SK-N-SH (cell line): ENCODE results near the gene KRTAP12-2. TPM values are rescaled to one million over a fixed set of nuclear protein-coding genes. Genes with fewer than 3 reads are reported as not detected.

ENCODE experiments used
- CTCF ChIA-PET: fragments of 300-600, 350-600 bp; formaldehyde crosslinking; extraction: SDS; loops from one replicate; lab custom pipeline; 2021; lab: Yijun Ruan, JAX
- POLR2A ChIA-PET: fragments of 350-600 bp; sonication (Branson Sonifier 250); formaldehyde crosslinking; extraction: SDS; loops from one replicate; lab custom pipeline; 2020; ENCODE audit warnings: antibody characterized with exemption, inconsistent platforms; lab: Yijun Ruan, JAX
- DNase-seq: peaks from one replicate; pipeline ENCODE4 v3.0.0; 2012
- H2AFZ ChIP-seq: fragments of 200-600 bp; sonication (generic); 2 replicates; pipeline ENCODE4 v1.8.1; 2016; ENCODE audit warnings: antibody characterized with exemption, mild to moderate bottlenecking, low read depth
- H3F3A ChIP-seq: fragments of 200-600 bp; sonication (generic); replicated peaks from 2 replicates; pipeline ENCODE3; 2016; ENCODE audit warnings: antibody characterized with exemption, mild to moderate bottlenecking; ENCODE audit not compliant: insufficient read depth
- H3K27ac ChIP-seq, 2 experiments: fragments of 200-500 bp in 1 of 2; fragments of 200-600 bp in 1 of 2; sonication (Bioruptor generic) in 1 of 2; sonication (generic), shearing (Covaris generic) in 1 of 2; 2 replicates each; pipeline versions ENCODE4 v1.5.1 to v1.6.1; 2014 to 2016; ENCODE audit warnings: low read depth in 2 of 2, inconsistent platforms in 1 of 2, low read length in 1 of 2, mild to moderate bottlenecking in 1 of 2, mixed read lengths in 1 of 2
- H3K27me3 ChIP-seq: fragments of 200-600 bp; sonication (generic), shearing (Covaris generic); 2 replicates; pipeline ENCODE4 v1.6.1; 2016; ENCODE audit warnings: mixed run types; ENCODE audit not compliant: insufficient read depth
- H3K36me3 ChIP-seq, 2 experiments: fragments of 200-500 bp in 1 of 2; fragments of 200-600 bp in 1 of 2; sonication (Bioruptor generic) in 1 of 2; sonication (generic) in 1 of 2; replicated peaks in 1 of 2; 2 replicates each; pipeline versions ENCODE3 to v1.5.1; 2014 to 2016; ENCODE audit warnings: low read length in 1 of 2, mild to moderate bottlenecking in 1 of 2; ENCODE audit not compliant: insufficient read depth in 2 of 2, control insufficient read depth in 1 of 2
- H3K4me1 ChIP-seq, 2 experiments: fragments of 200-500 bp in 1 of 2; fragments of 200-600 bp in 1 of 2; sonication (Bioruptor generic) in 1 of 2; sonication (generic), shearing (Covaris generic) in 1 of 2; 2 replicates each; pipeline versions ENCODE4 v1.5.1 to v1.6.1; 2014 to 2016; ENCODE audit warnings: low read depth in 1 of 2, low read length in 1 of 2, mixed run types in 1 of 2; ENCODE audit not compliant: insufficient read depth in 2 of 2, control insufficient read depth in 1 of 2
- H3K4me2 ChIP-seq: fragments of 200-600 bp; sonication (generic), shearing (Covaris generic); 2 replicates; pipeline ENCODE4 v1.6.1; 2017; ENCODE audit warnings: mixed run types
- H3K4me3 ChIP-seq, 2 experiments: fragments of 200-500 bp in 1 of 2; fragments of 200-600 bp in 1 of 2; sonication (Bioruptor generic) in 1 of 2; sonication (generic), shearing (Covaris generic) in 1 of 2; 2 replicates each; pipeline versions ENCODE4 v1.5.1 to v1.8.1; 2014 to 2016; ENCODE audit warnings: low read depth in 2 of 2, inconsistent platforms in 1 of 2, low read length in 1 of 2, mild to moderate bottlenecking in 1 of 2, mixed read lengths in 1 of 2, moderate library complexity in 1 of 2
- H3K79me2 ChIP-seq: fragments of 200-600 bp; sonication (generic); 2 replicates; pipeline ENCODE4 v1.8.1; 2017; ENCODE audit warnings: mild to moderate bottlenecking; ENCODE audit not compliant: insufficient read depth
- H3K9ac ChIP-seq: fragments of 200-600 bp; sonication (generic); 2 replicates; pipeline ENCODE4 v1.6.1; 2017; ENCODE audit warnings: mixed run types
- H3K9me2 ChIP-seq: fragments of 200-600 bp; sonication (generic); 2 replicates; pipeline ENCODE4 v1.6.1; 2017; ENCODE audit warnings: mixed run types
- H3K9me3 ChIP-seq: fragments of 200-600 bp; sonication (generic); 2 replicates; pipeline ENCODE4 v1.6.1; 2017; ENCODE audit warnings: mixed run types, mild to moderate bottlenecking, moderate library complexity
- H4K20me1 ChIP-seq: fragments of 200-600 bp; sonication (generic); 2 replicates; pipeline ENCODE4 v1.6.1; 2017; ENCODE audit warnings: mild to moderate bottlenecking, mixed run types; ENCODE audit not compliant: insufficient read depth
- CTCF ChIP-seq: fragments of 200-600 bp; sonication (generic); IDR thresholded peaks from 2 replicates; pipeline ENCODE4 v1.6.1; 2017; ENCODE audit warnings: antibody characterized with exemption, mild to moderate bottlenecking, moderate library complexity
- FOSL2 ChIP-seq: IDR thresholded peaks from 2 replicates; pipeline ENCODE4 v1.4.0; 2012; ENCODE audit warnings: low read depth, mild to moderate bottlenecking, moderate library complexity, borderline replicate concordance
- FOXJ3 ChIP-seq: sonication (generic); formaldehyde crosslinking; IDR thresholded peaks from 2 replicates; pipeline ENCODE4 v1.5.1; 2020; ENCODE audit warnings: mild to moderate bottlenecking, missing genetic modification reagents
- GATA2 ChIP-seq: sonication (generic); formaldehyde crosslinking; IDR thresholded peaks from 2 replicates; pipeline ENCODE4 v1.5.0; 2020; ENCODE audit warnings: mild to moderate bottlenecking, missing genetic modification reagents
- SMC3 ChIP-seq: IDR thresholded peaks from 2 replicates; pipeline ENCODE4 v1.6.1; 2012; ENCODE audit warnings: low read depth, low read length, improper control_type of control experiment
- TAF1 ChIP-seq: IDR thresholded peaks from 2 replicates; pipeline ENCODE4 v1.6.1; 2012; ENCODE audit warnings: low read depth, mild to moderate bottlenecking, low read length, moderate library complexity, borderline replicate concordance
- WGBS: methylation state at CpG from one replicate; pipeline ENCODE4 v1.1.6; 2017; ENCODE audit warnings: low lambda C conversion rate; 5-methylcytosine and 5-hydroxymethylcytosine counted together
- polyA plus RNA-seq, 3 experiments: library from polyadenylated mRNA; depleted of rRNA; stranded (reverse); fragments of >200 nt; gene quantifications; 2 replicates each; pipeline ENCODE4 v1.2.3, GENCODE V29; 2012
- TF ChIP-seq, protein P1 (sequence below): IDR thresholded peaks from 2 replicates; pipeline ENCODE4 v1.4.0; 2012; ENCODE audit warnings: low read depth
- TF ChIP-seq, protein P2 (sequence below): fragments of 150-350 bp; IDR thresholded peaks from 2 replicates; pipeline ENCODE4 v1.6.1; 2016; ENCODE audit warnings: mild to moderate bottlenecking, low read depth, low read length
- TF ChIP-seq, protein P3 (sequence below): IDR thresholded peaks from 2 replicates; pipeline ENCODE4 v1.4.0; 2012; ENCODE audit warnings: low read depth, borderline replicate concordance
- TF ChIP-seq, protein P4 (sequence below): IDR thresholded peaks from 2 replicates; pipeline ENCODE4; 2012

Gene KRTAP12-2
- polyA plus RNA-seq, 1 of the 3 experiments (the other 2 are of a cell fraction), result not detected

DNA sequence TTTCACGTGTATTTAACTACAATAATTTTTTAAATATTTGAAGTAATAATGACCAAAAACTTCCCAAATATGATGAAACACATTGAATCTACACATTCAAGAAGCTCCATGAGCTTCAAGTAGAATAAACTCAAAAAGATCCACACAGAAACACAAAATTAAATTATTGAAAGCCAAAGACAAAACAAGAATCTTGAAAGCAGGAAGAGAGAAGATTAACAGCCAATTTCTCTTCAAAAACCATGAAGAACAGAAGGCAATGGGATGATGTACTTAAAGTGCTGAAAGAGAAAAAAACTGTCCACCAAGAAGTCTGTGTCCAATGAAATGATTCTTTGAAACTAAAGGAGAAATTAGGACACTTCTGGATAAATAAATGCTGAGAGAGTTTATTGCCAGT is 34.7 kb downstream of the KRTAP12-2 start:
- no peak for DNase-seq
- no peak overlapping the region for H3K9ac ChIP-seq
- TF ChIP-seq, protein P1, sequence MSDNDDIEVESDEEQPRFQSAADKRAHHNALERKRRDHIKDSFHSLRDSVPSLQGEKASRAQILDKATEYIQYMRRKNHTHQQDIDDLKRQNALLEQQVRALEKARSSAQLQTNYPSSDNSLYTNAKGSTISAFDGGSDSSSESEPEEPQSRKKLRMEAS, result no peak
- TF ChIP-seq FOXJ3 (CRISPR knock-in tag), result no peak
- no peak for TF ChIP-seq SMC3
- TF ChIP-seq, protein P2, sequence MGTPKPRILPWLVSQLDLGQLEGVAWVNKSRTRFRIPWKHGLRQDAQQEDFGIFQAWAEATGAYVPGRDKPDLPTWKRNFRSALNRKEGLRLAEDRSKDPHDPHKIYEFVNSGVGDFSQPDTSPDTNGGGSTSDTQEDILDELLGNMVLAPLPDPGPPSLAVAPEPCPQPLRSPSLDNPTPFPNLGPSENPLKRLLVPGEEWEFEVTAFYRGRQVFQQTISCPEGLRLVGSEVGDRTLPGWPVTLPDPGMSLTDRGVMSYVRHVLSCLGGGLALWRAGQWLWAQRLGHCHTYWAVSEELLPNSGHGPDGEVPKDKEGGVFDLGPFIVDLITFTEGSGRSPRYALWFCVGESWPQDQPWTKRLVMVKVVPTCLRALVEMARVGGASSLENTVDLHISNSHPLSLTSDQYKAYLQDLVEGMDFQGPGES, result no peak
- no peak for TF ChIP-seq FOSL2
- TF ChIP-seq TAF1, result no peak
- TF ChIP-seq, all 33 proteins: peak for 0
- ChIA-PET POLR2A (no interaction called here), CTCF (no interaction called here)
- H3K4me2 ChIP-seq, result no peak overlapping the region
- no peak overlapping the region for H3K27ac ChIP-seq
- no peak overlapping the region for H2AFZ ChIP-seq
- H4K20me1 ChIP-seq, result no peaks in the 10 kb centered on the region
- 24% methylated on average over 1 of the region's 1 CpG for WGBS
- H3K36me3 ChIP-seq, result no peaks in the 10 kb centered on the region
- H3K79me2 ChIP-seq, result no peaks in the 10 kb centered on the region
- 0 out of 2 replicates have a peak, but pooled peaks cover 6% of the 10 kb centered on the region for H3K9me3 ChIP-seq
- no peaks in the 10 kb centered on the region for H3F3A ChIP-seq
- no peaks in the 10 kb centered on the region for H3K9me2 ChIP-seq
- peaks cover 8% of the 10 kb centered on the region; the same call in 1 of the 2 replicates for H3K27me3 ChIP-seq
- H3K4me3 ChIP-seq, result no peak overlapping the region
- H3K4me1 ChIP-seq, result no peaks in the 10 kb centered on the region; a peak in 1 of 4 replicates

- Histone ChIP-seq H3K9ac (no peak overlapping the region), H3K79me2 (no peaks in the 10 kb centered on the region), H3K27ac (no peak overlapping the region), H3K4me1 (no peaks in the 10 kb centered on the region; a peak in 1 of 4 replicates), H3K9me3 (0 out of 2 replicates have a peak, but pooled peaks cover 6% of the 10 kb centered on the region), H3F3A (no peaks in the 10 kb centered on the region), H3K36me3 (no peaks in the 10 kb centered on the region), H3K4me2 (no peak overlapping the region), H2AFZ (no peak overlapping the region), H4K20me1 (no peaks in the 10 kb centered on the region), H3K27me3 (peaks cover 11% of the 10 kb centered on the region; the same call in 1 of the 2 replicates), H3K4me3 (no peak overlapping the region)
- POLR2A ChIA-PET, result no interaction called here
- no peak for DNase-seq
- CTCF ChIA-PET, result no interaction called here
- 86% methylated on average over 2 of the region's 2 CpGs for whole genome bisulfite sequencing
- TF ChIP-seq, protein P3, sequence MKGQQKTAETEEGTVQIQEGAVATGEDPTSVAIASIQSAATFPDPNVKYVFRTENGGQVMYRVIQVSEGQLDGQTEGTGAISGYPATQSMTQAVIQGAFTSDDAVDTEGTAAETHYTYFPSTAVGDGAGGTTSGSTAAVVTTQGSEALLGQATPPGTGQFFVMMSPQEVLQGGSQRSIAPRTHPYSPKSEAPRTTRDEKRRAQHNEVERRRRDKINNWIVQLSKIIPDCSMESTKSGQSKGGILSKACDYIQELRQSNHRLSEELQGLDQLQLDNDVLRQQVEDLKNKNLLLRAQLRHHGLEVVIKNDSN, result no peak
- TF ChIP-seq, protein P4, sequence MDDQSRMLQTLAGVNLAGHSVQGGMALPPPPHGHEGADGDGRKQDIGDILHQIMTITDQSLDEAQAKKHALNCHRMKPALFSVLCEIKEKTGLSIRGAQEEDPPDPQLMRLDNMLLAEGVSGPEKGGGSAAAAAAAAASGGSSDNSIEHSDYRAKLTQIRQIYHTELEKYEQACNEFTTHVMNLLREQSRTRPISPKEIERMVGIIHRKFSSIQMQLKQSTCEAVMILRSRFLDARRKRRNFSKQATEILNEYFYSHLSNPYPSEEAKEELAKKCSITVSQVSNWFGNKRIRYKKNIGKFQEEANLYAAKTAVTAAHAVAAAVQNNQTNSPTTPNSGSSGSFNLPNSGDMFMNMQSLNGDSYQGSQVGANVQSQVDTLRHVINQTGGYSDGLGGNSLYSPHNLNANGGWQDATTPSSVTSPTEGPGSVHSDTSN, result no peak
- no peak for TF ChIP-seq GATA2 (CRISPR knock-in tag)
- no peak for TF ChIP-seq CTCF
- TF ChIP-seq, all 33 proteins: peak for 0
- H3K9me2 ChIP-seq, result no peaks in the 10 kb centered on the region
These were observed 36.3 kb downstream of the KRTAP12-2 start for GRCh38 chr21:44630440-44630839.
